ENCODE measurements around the gene NUP210L. TPM values are rescaled to one million over a fixed set of nuclear protein-coding genes. Genes with fewer than 3 reads are reported as not detected.

NUP210L gene
- total and polyA plus RNA-seq, 9 of the 15 experiments (the other 6 are each of a cell fraction or from before 2014, with no cell fraction given) = 0.01 to 0.04 TPM; not detected in 7

DNA sequence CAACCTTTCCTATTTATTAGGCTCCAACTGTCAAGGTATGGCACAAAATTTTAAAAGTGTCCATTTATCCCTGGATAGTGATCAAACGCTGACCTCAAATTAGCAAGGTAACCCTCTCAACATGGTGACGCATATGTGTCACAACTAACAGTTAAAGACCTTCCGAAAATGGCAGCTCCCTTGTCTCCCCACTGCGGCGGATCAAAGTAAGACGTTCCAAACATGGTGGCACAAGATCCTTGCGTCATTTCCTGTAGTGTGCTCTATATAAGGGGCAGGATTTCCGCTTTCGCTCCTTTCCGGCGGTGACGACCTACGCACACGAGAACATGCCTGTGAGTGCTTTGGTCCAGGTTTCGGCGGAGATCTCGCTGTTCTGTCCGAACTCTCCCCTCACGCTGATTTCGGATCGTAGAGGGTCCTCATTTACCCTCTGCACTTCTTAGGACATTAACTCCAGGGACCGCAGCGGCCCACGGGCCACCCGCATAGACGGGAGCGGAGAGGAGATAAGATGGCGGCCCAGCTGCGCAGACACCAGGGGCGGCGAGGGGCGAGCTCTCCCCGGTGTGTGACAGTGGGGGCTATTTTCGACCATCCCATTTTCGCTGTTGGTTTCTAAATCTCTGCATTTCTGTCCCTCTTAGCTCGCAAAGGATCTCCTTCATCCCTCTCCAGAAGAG lies 164.3 kb downstream of the NUP210L start, which contains the start of gene RPS27 (continued):
- TF ChIP-seq, protein P1, sequence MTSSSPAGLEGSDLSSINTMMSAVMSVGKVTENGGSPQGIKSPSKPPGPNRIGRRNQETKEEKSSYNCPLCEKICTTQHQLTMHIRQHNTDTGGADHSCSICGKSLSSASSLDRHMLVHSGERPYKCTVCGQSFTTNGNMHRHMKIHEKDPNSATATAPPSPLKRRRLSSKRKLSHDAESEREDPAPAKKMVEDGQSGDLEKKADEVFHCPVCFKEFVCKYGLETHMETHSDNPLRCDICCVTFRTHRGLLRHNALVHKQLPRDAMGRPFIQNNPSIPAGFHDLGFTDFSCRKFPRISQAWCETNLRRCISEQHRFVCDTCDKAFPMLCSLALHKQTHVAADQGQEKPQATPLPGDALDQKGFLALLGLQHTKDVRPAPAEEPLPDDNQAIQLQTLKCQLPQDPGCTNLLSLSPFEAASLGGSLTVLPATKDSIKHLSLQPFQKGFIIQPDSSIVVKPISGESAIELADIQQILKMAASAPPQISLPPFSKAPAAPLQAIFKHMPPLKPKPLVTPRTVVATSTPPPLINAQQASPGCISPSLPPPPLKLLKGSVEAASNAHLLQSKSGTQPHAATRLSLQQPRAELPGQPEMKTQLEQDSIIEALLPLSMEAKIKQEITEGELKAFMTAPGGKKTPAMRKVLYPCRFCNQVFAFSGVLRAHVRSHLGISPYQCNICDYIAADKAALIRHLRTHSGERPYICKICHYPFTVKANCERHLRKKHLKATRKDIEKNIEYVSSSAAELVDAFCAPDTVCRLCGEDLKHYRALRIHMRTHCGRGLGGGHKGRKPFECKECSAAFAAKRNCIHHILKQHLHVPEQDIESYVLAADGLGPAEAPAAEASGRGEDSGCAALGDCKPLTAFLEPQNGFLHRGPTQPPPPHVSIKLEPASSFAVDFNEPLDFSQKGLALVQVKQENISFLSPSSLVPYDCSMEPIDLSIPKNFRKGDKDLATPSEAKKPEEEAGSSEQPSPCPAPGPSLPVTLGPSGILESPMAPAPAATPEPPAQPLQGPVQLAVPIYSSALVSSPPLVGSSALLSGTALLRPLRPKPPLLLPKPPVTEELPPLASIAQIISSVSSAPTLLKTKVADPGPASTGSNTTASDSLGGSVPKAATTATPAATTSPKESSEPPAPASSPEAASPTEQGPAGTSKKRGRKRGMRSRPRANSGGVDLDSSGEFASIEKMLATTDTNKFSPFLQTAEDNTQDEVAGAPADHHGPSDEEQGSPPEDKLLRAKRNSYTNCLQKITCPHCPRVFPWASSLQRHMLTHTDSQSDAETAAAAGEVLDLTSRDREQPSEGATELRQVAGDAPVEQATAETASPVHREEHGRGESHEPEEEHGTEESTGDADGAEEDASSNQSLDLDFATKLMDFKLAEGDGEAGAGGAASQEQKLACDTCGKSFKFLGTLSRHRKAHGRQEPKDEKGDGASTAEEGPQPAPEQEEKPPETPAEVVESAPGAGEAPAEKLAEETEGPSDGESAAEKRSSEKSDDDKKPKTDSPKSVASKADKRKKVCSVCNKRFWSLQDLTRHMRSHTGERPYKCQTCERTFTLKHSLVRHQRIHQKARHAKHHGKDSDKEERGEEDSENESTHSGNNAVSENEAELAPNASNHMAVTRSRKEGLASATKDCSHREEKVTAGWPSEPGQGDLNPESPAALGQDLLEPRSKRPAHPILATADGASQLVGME (CRISPR knock-in tag; IDR thresholded peaks at IDR 0.05) = no peak
- TF ChIP-seq ZC3H8 (IDR thresholded peaks at IDR 0.05) (no peak), ZBTB1 (CRISPR knock-in tag; IDR thresholded peaks at IDR 0.05; ENCODE audit: borderline replicate concordance, low read depth) (no peak), RNF2 (IDR thresholded peaks at IDR 0.05) (peak; percentile 71; the same call in 1 of the 2 replicates), ZNF695 (CRISPR knock-in tag; IDR thresholded peaks at IDR 0.05) (no peak), SMC3 (conservative IDR thresholded peaks at IDR 0.05; ENCODE audit: insufficient read depth, low read depth, low read length) (no peak), CSDE1 (IDR thresholded peaks at IDR 0.05) (peak; percentile 92 to 94), HSF4 (CRISPR knock-in tag; IDR thresholded peaks at IDR 0.05; ENCODE audit: borderline replicate concordance) (no peak), MBD2 (IDR thresholded peaks at IDR 0.05; ENCODE audit: borderline replicate concordance, low read depth) (peak; percentile 94; the same call in 1 of the 2 replicates), FOS (IDR thresholded peaks at IDR 0.05; ENCODE audit: extremely low read depth, insufficient read length) (no peak), ZBTB17 (CRISPR knock-in tag; IDR thresholded peaks at IDR 0.05) (0 out of 2 replicates have a peak, but pooled peaks have one; percentile 68)
- TF ChIP-seq, protein P2, sequence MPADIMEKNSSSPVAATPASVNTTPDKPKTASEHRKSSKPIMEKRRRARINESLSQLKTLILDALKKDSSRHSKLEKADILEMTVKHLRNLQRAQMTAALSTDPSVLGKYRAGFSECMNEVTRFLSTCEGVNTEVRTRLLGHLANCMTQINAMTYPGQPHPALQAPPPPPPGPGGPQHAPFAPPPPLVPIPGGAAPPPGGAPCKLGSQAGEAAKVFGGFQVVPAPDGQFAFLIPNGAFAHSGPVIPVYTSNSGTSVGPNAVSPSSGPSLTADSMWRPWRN (IDR thresholded peaks at IDR 0.05; ENCODE audit: low read depth) = no peak
- TF ChIP-seq, protein P3, sequence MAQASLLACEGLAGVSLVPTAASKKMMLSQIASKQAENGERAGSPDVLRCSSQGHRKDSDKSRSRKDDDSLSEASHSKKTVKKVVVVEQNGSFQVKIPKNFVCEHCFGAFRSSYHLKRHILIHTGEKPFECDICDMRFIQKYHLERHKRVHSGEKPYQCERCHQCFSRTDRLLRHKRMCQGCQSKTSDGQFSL (CRISPR knock-in tag; IDR thresholded peaks at IDR 0.05) = no peak
- TF ChIP-seq, protein P3 (tag; IDR thresholded peaks at IDR 0.05) = no peak
- TF ChIP-seq, protein P4, sequence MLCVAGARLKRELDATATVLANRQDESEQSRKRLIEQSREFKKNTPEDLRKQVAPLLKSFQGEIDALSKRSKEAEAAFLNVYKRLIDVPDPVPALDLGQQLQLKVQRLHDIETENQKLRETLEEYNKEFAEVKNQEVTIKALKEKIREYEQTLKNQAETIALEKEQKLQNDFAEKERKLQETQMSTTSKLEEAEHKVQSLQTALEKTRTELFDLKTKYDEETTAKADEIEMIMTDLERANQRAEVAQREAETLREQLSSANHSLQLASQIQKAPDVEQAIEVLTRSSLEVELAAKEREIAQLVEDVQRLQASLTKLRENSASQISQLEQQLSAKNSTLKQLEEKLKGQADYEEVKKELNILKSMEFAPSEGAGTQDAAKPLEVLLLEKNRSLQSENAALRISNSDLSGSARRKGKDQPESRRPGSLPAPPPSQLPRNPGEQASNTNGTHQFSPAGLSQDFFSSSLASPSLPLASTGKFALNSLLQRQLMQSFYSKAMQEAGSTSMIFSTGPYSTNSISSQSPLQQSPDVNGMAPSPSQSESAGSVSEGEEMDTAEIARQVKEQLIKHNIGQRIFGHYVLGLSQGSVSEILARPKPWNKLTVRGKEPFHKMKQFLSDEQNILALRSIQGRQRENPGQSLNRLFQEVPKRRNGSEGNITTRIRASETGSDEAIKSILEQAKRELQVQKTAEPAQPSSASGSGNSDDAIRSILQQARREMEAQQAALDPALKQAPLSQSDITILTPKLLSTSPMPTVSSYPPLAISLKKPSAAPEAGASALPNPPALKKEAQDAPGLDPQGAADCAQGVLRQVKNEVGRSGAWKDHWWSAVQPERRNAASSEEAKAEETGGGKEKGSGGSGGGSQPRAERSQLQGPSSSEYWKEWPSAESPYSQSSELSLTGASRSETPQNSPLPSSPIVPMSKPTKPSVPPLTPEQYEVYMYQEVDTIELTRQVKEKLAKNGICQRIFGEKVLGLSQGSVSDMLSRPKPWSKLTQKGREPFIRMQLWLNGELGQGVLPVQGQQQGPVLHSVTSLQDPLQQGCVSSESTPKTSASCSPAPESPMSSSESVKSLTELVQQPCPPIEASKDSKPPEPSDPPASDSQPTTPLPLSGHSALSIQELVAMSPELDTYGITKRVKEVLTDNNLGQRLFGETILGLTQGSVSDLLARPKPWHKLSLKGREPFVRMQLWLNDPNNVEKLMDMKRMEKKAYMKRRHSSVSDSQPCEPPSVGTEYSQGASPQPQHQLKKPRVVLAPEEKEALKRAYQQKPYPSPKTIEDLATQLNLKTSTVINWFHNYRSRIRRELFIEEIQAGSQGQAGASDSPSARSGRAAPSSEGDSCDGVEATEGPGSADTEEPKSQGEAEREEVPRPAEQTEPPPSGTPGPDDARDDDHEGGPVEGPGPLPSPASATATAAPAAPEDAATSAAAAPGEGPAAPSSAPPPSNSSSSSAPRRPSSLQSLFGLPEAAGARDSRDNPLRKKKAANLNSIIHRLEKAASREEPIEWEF (CRISPR knock-in tag; IDR thresholded peaks at IDR 0.05) = peak; percentile 83; the same call in 1 of the 2 replicates

Measured in K562 (cell line).